Spleen (tissue), 11 donors: ENCODE measurements around the gene FBXL16. TPM values are rescaled to one million over a fixed set of nuclear protein-coding genes. Genes with fewer than 3 reads are reported as not detected.

ENCODE experiments used
- DNase-seq: peaks from one replicate; pipeline ENCODE4 v3.0.0-alpha.2; 2020
- H3K27ac ChIP-seq, 8 donors: fragments of 200-600 bp; sonication (generic) in 7 of 8; 1 replicate in 4 of 8; 2 replicates in 4 of 8; pipeline versions ENCODE4 v1.5.0 to v1.8.0; 2016 to 2021; ENCODE audit warnings: inconsistent platforms in 4 of 8, mild to moderate bottlenecking in 4 of 8, moderate library complexity in 1 of 8
- H3K27me3 ChIP-seq, 7 donors: fragments of 200-600 bp; sonication (generic) in 6 of 7; replicated peaks in 1 of 7; 1 replicate in 4 of 7; 2 replicates in 3 of 7; pipeline versions ENCODE4 v1.5.0 to v1.8.0; 2016 to 2021; ENCODE audit warnings: inconsistent platforms in 3 of 7, mild to moderate bottlenecking in 1 of 7
- H3K36me3 ChIP-seq, 6 donors: fragments of 200-600 bp; sonication (generic) in 5 of 6; 1 replicate in 4 of 6; 2 replicates in 2 of 6; pipeline versions ENCODE4 v1.5.0 to v1.8.0; 2016 to 2021; ENCODE audit warnings: inconsistent platforms in 2 of 6
- H3K4me1 ChIP-seq, 6 donors: fragments of 200-600 bp; sonication (generic) in 5 of 6; 1 replicate in 3 of 6; 2 replicates in 3 of 6; pipeline versions ENCODE4 v1.5.0 to v1.8.0; 2016 to 2021; ENCODE audit warnings: inconsistent platforms in 3 of 6
- H3K4me3 ChIP-seq, 8 donors: fragments of 200-600 bp; sonication (generic) in 7 of 8; 1 replicate in 4 of 8; 2 replicates in 4 of 8; pipeline versions ENCODE4 v1.5.0 to v1.8.0; 2016 to 2021; ENCODE audit warnings: inconsistent platforms in 4 of 8, mild to moderate bottlenecking in 4 of 8, moderate library complexity in 2 of 8
- H3K9me3 ChIP-seq, 8 donors: fragments of 200-600 bp; sonication (generic) in 7 of 8; 1 replicate in 4 of 8; 2 replicates in 4 of 8; pipeline versions ENCODE4 v1.5.0 to v1.8.0; 2016 to 2021; ENCODE audit warnings: inconsistent platforms in 4 of 8
- POLR2A ChIP-seq, 3 donors: fragments of 450-650 bp; IDR thresholded peaks; one replicate each; pipeline ENCODE4 v1.5.1; 2017; ENCODE audit warnings: antibody characterized with exemption in 3 of 3, mild to moderate bottlenecking in 1 of 3
- POLR2AphosphoS5 ChIP-seq, 3 donors: sonication (generic); formaldehyde crosslinking; IDR thresholded peaks; one replicate each; pipeline ENCODE4 v1.5.1; 2017; ENCODE audit warnings: antibody characterized with exemption in 3 of 3
- WGBS, 5 donors: extraction: QIAGEN DNeasy Blood & Tissue Kit in 3 of 5; methylation state at CpG; one replicate each; pipeline versions ENCODE4 v1.1.5 to v1.1.7; 2013 to 2018; 5-methylcytosine and 5-hydroxymethylcytosine counted together
- intact Hi-C: fragments of 100-400 bp; cut with DNase I; formaldehyde crosslinking; loops from one replicate; pipeline ENCODE4 v1.15.0; 2023; ENCODE audit warnings: low total_unique reads
- polyA plus RNA-seq, 3 donors: library from polyadenylated mRNA; stranded (reverse); fragments of 200-250 nt; gene quantifications; one replicate each; pipeline ENCODE4 v1.2.1, GENCODE V29; 2013
- total RNA-seq, 7 donors: library from RNA; depleted of rRNA in 3 of 7; stranded (reverse); fragments of >200 nt in 3 of 7; fragmentation: NEBNext Ultra II Directional in 4 of 7; extraction: Animal tissue kit (Norgen Biotek cat#: 25700) in 4 of 7; gene quantifications; one replicate each; pipeline versions ENCODE4 v1.1.0 to v1.2.1, GENCODE V29; 2016 to 2021
- TF ChIP-seq, protein P1 (sequence below), 11 experiments: fragments of 200-600 bp in 7 of 11; fragments of 450-650 bp in 4 of 11; sonication (generic) in 4 of 11; IDR thresholded peaks in 8 of 11; conservative IDR thresholded peaks in 3 of 11; 1 replicate in 7 of 11; 2 replicates in 4 of 11; pipeline versions ENCODE4 v1.4.0 to v1.8.0; 2016 to 2021; ENCODE audit warnings: antibody characterized with exemption in 11 of 11, inconsistent platforms in 4 of 11, mild to moderate bottlenecking in 1 of 11
- donor health status: healthy with polysubstance abuse.
- donor health status: DM: no; HTN: no; CAD: no; lungs with moderate emphysema.
- donor health status: DM: no; HTN: no; CAD: no.
- donor health status: Bipolar disorder and iron deficiency.
- donor health status: healthy.
- donor health status: DM: no; HTN: no; CAD: no.
- donor health status: DM: yes; HTN: yes; CAD: no.

Gene FBXL16
- total and polyA plus RNA-seq, 10 donors = 0.48 to 2.6 (median 1.5) TPM

DNA sequence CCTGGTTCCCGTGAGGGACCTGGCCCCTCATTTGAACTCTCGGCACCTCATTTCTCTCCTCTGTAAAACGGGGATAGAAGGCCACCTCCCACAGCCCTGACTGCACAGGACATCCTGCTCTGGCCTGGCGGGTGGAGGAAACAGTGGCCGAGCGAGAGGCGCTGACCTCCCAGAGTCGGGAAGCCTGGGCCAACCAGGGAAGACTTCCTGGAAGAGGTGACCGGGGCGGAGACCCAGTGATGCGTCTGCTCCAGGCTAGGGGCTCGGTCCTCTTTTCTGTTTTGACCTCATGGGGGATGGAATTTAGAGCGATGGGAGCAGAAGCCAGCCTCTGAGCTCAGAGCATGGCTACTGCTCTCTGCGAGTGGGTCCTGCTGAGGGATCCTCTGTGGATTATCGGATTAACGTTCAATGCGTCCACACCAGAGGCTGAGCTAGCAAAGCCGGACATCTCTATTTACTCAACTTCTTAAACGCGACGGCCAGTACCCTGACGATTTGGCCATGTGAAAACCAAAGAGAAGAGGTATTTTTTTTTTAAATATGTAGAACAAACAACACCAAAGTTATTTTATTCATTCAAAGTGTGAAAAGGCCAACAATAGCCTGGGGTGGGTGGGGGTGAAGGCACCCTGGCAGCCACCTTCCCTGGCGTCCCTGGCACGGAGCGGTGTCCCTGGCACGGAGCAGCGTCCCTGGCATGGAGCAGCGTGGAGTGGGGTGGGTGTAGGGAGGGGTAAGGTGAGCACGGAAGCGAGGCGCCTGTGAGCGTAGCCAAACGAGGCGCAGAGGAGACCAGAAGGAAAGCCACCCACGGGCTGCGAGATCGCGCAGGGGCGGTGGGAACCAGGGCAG is 45.8 kb upstream of the FBXL16 start:
- H3K4me1 ChIP-seq = peaks cover 0 to 12% (median 2%) of the 10 kb centered on the region in 6 donors
- peaks cover 0 to 1% (median 0%) of the 10 kb centered on the region in 8 donors for H3K9me3 ChIP-seq
- H3K4me3 ChIP-seq = no peak overlapping the region
- intact Hi-C loops = no loop called here
- 72 to 85% (median 77%) methylated on average over 37 to 39 of the region's 39 CpGs for WGBS, 5 donors
- DNase-seq = no peak
- peaks cover 0 to 6% (median 0%) of the 10 kb centered on the region in 7 donors for H3K27me3 ChIP-seq
- TF ChIP-seq POLR2AphosphoS5 (IDR thresholded peaks at IDR 0.05) (no peak), POLR2A (IDR thresholded peaks at IDR 0.05) (no peak)
- TF ChIP-seq, protein P1, sequence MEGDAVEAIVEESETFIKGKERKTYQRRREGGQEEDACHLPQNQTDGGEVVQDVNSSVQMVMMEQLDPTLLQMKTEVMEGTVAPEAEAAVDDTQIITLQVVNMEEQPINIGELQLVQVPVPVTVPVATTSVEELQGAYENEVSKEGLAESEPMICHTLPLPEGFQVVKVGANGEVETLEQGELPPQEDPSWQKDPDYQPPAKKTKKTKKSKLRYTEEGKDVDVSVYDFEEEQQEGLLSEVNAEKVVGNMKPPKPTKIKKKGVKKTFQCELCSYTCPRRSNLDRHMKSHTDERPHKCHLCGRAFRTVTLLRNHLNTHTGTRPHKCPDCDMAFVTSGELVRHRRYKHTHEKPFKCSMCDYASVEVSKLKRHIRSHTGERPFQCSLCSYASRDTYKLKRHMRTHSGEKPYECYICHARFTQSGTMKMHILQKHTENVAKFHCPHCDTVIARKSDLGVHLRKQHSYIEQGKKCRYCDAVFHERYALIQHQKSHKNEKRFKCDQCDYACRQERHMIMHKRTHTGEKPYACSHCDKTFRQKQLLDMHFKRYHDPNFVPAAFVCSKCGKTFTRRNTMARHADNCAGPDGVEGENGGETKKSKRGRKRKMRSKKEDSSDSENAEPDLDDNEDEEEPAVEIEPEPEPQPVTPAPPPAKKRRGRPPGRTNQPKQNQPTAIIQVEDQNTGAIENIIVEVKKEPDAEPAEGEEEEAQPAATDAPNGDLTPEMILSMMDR (IDR thresholded peaks at IDR 0.05 in 8 of 11, conservative IDR thresholded peaks at IDR 0.05 in 3 of 11) = no peak
- H3K36me3 ChIP-seq = no peaks in the 10 kb centered on the region
- H3K27ac ChIP-seq = no peak overlapping the region

DNA sequence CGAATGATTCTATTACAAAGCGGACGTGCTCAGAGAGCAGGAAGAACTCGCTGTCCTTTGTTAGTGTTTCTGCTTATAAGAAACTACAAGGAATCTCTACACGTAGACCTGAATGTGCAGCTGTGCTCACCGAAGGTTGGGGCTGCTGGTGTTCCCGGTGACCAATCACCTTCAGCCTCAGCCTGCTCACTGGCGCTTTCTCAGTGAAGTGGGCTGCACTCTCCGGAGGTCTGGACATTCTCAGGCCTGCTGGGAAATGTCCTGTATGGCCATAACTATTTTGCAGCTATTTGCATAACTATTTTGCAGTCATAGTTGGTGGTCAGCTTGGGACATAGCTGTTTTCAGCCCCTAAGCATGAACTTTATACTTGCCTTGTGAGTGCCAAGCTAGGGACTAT is 44.9 kb upstream of the FBXL16 start:
- Histone ChIP-seq H3K36me3 (no peaks in the 10 kb centered on the region), H3K4me3 (no peak overlapping the region), H3K4me1 (peaks cover 0 to 12% (median 2%) of the 10 kb centered on the region in 6 donors), H3K27me3 (peaks cover 0 to 9% (median 0%) of the 10 kb centered on the region in 7 donors), H3K27ac (no peak overlapping the region), H3K9me3 (no peaks in the 10 kb centered on the region)
- TF ChIP-seq POLR2AphosphoS5 (IDR thresholded peaks at IDR 0.05) (no peak), POLR2A (IDR thresholded peaks at IDR 0.05) (no peak)
- TF ChIP-seq, protein P1 (IDR thresholded peaks at IDR 0.05 in 8 of 11, conservative IDR thresholded peaks at IDR 0.05 in 3 of 11) = no peak
- intact Hi-C loops = no loop called here
- DNase-seq = no peak
- 68 to 77% (median 76%) methylated on average over 9 of the region's 9 CpGs for WGBS, 5 donors

DNA sequence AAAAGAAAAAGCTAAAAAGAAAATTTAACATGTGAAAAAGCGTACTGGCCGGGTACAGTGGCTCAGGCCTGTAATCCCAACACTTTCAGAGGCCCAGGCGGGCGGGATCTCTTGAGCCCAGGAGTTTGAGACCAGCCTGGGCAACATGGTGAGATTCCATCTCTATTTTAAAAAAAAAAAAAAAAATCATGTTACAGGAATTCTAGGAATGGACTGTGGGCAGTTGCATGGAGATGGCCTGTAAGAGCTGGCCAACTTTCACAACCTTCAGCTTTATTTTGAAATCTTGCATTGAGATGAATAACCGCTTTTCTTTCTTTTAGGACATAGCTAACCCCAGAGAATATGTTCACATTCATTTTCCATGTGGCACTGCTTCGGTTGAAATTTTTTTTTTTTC is 43.4 kb upstream of the FBXL16 start:
- Histone ChIP-seq H3K36me3 (no peaks in the 10 kb centered on the region), H3K9me3 (no peaks in the 10 kb centered on the region), H3K4me3 (no peak overlapping the region), H3K27ac (no peak overlapping the region), H3K27me3 (peaks cover 0 to 15% (median 0%) of the 10 kb centered on the region in 7 donors), H3K4me1 (no peaks in the 10 kb centered on the region)
- no peak for DNase-seq
- intact Hi-C loops = no loop called here
- 70 to 96% (median 85%) methylated on average over 6 of the region's 6 CpGs for WGBS, 5 donors
- TF ChIP-seq, protein P1 (IDR thresholded peaks at IDR 0.05 in 8 of 11, conservative IDR thresholded peaks at IDR 0.05 in 3 of 11) = no peak
- TF ChIP-seq POLR2A (IDR thresholded peaks at IDR 0.05) = no peak
- no peak for TF ChIP-seq POLR2AphosphoS5 (IDR thresholded peaks at IDR 0.05)

DNA sequence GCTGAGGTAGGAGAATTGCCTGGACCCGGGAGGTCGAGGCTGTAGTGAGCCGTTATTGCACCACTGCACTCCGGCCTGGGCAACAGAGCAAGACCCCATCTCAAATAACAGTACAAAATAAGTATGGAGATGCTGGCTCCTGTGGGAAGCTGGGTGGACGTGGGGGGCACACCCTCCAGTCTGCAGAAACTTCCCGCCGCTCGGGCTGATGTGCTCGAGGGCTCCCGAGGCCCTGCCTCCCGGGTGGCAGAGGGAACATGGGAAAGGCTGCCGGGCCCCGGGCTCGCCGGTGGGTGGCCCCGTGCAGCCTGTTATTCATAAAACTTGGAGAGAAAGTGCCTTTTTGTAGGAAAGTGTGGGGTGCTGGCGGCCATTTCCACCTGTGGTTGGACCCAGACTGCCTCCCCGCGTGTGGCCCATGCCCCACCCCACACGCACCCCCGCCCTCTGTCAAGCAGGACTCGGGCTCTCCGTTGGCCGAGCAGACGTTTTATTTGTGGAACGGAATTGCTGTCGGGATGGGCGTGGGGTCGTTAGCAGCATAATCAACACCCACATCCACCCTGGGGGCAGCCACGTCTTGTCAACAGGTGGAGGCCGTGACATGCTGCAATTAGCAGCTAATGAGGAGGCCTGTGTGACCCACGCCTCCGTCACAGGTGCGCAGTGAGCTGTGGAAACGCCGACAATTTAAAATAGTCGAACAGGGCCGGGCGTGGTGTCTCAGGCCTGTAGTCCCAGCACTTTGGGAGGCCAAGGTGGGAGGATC is 42.6 kb upstream of the FBXL16 start:
- no peak for DNase-seq

More for the DNA sequence above, 42.6 kb upstream of the FBXL16 start:
- Histone ChIP-seq H3K4me1 (no peaks in the 10 kb centered on the region), H3K9me3 (no peaks in the 10 kb centered on the region), H3K36me3 (no peaks in the 10 kb centered on the region), H3K27me3 (peaks cover 0 to 17% (median 0%) of the 10 kb centered on the region in 7 donors), H3K27ac (no peak overlapping the region), H3K4me3 (no peak overlapping the region)
- 82 to 92% (median 86%) methylated on average over 31 to 39 of the region's 39 CpGs for WGBS, 5 donors
- intact Hi-C loops = no loop called here
- TF ChIP-seq POLR2AphosphoS5 (IDR thresholded peaks at IDR 0.05) = no peak
- TF ChIP-seq, protein P1 (IDR thresholded peaks at IDR 0.05 in 8 of 11, conservative IDR thresholded peaks at IDR 0.05 in 3 of 11) = no peak
- no peak for TF ChIP-seq POLR2A (IDR thresholded peaks at IDR 0.05)
